Suppressor macrophage treated with lipopolysaccharide for 1 hour (primary cell): Measurements from ENCODE around the gene PIP4K2A.

Experiments
- DNase-seq, 3 donors: peaks; one replicate each; pipeline ENCODE4 v3.0.0-alpha.2; 2020 to 2022

The PIP4K2A gene

GRCh38 chr10:22690614-22691431 is 23.6 kb downstream of the PIP4K2A start:
- DNase-seq, result peak; percentile 33 to 78 (median 68)

GRCh38 chr10:22690158-22690557 is 24.2 kb downstream of the PIP4K2A start:
- DNase-seq, result no peak

- DNase-seq, result no peak
Measured at GRCh38 chr10:22686347-22686746, 28.0 kb downstream of the PIP4K2A start.

GRCh38 chr10:22685926-22686325 is 28.5 kb downstream of the PIP4K2A start:
- no peak for DNase-seq

GRCh38 chr10:22684699-22685098 is 29.7 kb downstream of the PIP4K2A start:
- DNase-seq, result no peak

GRCh38 chr10:22683140-22683389 is 31.3 kb downstream of the PIP4K2A start:
- no peak for DNase-seq

- DNase-seq, result no peak
Measured at GRCh38 chr10:22682237-22683139, 31.9 kb downstream of the PIP4K2A start.

- peak in 2 of 3 donors; percentile 45 to 49 for DNase-seq
Measured at GRCh38 chr10:22681783-22682183, 32.6 kb downstream of the PIP4K2A start.

- no peak for DNase-seq
Measured at GRCh38 chr10:22681301-22681700, 33.1 kb downstream of the PIP4K2A start.

GRCh38 chr10:22679608-22680007 is 34.8 kb downstream of the PIP4K2A start:
- DNase-seq, result no peak

GRCh38 chr10:22677333-22677732 is 37.0 kb downstream of the PIP4K2A start:
- DNase-seq, result no peak

GRCh38 chr10:22676435-22676834 is 37.9 kb downstream of the PIP4K2A start:
- no peak for DNase-seq

- no peak for DNase-seq
Measured at GRCh38 chr10:22674573-22674930, 39.8 kb downstream of the PIP4K2A start.

- DNase-seq, result no peak
Measured at GRCh38 chr10:22673785-22674572, 40.4 kb downstream of the PIP4K2A start.

GRCh38 chr10:22673091-22673392 is 41.3 kb downstream of the PIP4K2A start:
- no peak for DNase-seq

GRCh38 chr10:22672319-22673090 is 41.9 kb downstream of the PIP4K2A start:
- DNase-seq, result no peak

GRCh38 chr10:22670788-22671187 is 43.6 kb downstream of the PIP4K2A start:
- no peak for DNase-seq

GRCh38 chr10:22669163-22669711 is 45.1 kb downstream of the PIP4K2A start:
- DNase-seq, result no peak

GRCh38 chr10:22667093-22667480 is 47.3 kb downstream of the PIP4K2A start:
- DNase-seq, result no peak

- DNase-seq, result no peak
Measured at GRCh38 chr10:22666287-22667092, 47.9 kb downstream of the PIP4K2A start.

GRCh38 chr10:22665329-22665728 is 49.0 kb downstream of the PIP4K2A start:
- DNase-seq, result no peak
